NCI-H2196 (cell line): ENCODE measurements around the gene SERPINE2.
A peak's percentile ranks its signal among the peaks of the same experiment; 100 is the strongest.
"Not testable (repeated sequence)": the region's sequence is repeated elsewhere in the genome, so short reads cannot be mapped to it uniquely, and the experiment has no call there.

Experiments
- DNase-seq: peaks from one replicate; lab custom pipeline; 2025; ENCODE audit not compliant: unreplicated experiment; lab: John Stamatoyannopoulos, UW

Gene SERPINE2

DNA sequence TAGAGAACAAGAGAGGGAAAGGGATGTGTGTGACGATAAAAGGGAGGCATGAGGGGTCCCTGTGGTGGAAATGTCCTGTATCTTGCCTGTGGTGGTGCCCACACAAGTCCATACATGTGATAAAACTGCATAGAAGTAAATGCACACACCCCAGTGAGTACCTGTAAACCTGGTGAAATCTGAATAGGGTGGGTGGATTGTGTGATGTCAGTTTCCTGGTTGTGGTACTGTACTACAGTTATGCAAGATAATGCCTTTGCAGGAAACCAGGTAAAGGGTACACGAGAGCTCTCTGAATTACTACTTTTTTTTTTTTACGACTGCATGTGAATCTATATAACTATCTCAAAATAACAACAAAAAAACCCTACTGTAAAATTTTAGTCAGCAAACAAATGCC, 22.1 kb downstream of the SERPINE2 start:
- DNase-seq, result no peak

DNA sequence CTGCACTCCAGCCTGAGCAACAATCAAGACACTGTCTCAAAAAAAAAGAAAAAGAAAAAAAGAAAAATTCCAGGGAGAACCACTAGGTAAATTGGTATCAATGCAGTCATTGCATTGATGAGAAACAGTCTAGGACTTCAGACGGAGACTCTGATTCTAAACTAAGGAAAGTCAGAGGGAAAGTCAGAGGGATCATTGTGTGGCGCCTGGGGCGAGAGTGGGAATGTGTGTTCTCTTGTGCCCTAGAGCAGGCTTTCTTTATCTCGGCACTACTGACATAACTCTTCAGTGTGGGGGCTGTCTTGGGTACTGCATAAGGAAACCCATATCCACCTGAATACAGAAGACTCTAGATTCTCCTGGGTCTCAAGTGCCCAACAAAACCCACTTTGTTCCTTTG, 24.8 kb downstream of the SERPINE2 start:
- no peak for DNase-seq

DNA sequence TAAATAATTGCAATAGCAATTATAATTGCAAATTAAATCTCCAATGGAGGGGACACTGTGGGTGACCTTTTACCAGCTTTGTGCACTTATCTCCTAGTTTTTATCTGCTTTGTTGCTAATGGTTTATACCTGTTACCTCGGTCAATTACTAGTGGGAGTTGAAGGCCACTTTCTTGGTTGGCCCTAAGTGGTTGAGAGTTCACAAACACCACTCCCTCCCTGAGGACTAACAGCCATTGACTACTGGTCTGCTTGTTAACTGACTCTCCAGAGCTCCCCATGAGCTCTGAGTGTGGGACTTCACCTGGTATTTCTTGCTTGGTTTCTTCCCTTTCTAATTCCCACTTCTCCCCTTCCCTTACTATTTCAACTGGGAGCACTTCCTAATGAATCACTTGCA, 27.2 kb downstream of the SERPINE2 start:
- no peak for DNase-seq

DNA sequence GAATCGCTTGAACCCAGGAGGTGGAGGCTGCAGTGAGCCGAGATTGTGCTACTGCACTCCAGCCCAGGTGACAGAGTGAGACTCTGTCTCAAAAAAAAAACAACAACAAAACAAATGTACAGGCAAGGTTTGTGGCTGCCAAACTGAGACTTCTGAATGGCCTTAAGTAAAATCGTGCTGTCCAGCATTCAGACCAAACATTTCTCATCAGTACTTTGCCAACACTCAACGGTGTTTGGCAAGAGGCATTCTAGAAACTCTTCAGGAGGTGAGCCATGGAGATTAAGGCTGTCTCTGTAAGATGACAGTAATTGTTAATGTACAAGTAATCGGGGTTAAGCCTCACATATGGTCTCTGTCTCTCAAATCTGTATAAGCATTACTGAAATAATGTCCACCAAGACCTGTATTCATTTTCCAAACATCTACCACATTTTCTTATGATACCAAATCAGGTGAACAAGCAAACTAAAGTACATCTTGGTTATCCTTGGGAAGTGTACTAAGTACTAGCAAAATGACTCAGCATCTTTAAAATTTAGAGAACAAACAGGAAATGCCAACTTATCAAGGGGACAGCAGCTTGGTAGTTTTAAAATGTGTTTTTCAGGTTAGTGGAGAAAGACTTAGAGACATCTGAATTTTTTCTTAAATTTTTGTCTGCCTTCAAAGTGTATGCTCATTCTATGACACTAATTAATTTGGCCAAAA, 29.3 kb downstream of the SERPINE2 start:
- no peak for DNase-seq

DNA sequence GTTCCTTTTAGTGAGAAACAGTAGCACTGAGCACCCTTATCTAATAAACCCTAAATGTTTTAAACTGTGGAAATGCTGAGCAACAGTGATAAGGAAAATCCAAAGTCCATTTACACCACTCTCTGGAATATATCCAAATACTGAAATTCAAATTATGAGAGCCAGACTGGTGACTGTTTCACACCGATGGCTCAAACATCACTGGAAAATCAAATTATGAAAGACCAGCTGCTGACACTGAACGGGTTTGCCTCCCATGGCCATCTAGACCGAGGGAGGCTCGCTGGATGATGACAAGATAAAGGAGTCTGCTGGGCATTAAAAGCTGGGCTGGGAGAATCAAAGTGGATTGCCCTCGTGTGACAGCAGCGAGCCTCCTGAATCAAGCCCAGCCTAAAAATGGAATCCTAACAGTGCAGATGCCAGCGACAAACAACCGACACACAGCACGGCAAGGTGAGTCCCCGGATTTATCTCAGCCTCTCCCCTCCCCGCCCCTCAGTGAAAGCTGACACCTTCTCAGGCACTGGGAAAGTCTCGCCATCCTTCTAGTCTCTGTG, 30.3 kb downstream of the SERPINE2 start:
- DNase-seq, result no peak

DNA sequence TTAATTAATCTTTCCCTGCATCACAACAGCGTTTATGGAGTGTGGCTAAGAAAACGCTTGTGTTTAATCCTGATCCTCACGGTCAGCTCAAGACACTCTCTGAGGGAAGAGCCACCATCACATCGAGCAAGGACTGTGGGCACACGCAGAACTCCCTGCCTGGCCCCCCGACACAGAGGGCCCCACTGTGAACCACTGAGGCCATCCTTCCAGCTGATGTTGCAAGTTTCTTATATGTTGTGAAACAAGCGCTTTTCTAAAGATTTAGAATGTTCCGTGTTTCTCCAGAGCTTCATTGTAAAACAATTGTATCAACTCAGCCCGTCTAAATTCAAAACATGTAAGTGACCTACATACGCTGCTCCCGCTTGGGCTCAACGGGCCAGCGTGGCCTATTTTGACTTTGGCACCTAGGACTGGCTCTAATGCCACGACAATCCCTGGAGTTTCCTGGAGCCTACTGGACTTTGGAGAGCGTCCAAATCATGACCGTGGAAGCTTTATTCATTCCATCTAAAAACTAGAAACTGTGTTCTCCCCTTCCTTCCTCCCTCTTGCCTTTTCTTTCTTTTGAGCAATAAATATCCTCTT, 34.9 kb downstream of the SERPINE2 start:
- DNase-seq, result no peak

DNA sequence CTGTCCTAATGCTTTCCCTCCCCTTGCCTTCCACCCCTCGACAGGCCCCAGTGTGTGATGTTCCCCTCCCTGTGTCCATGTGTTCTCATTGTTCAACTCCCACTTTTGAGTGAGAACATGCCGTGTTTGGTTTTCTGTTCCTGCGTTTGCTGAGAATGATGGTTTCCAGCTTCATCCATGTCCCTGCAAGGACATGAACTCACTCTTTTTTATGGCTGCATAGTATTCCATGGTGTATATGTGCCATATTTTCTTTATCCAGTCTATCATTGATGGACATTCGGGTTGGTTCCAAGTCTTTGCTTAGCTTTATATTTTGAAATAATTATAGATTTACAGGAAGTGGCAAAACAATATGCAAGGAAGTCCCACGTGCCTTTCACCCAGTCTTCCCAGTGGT, 38.4 kb downstream of the SERPINE2 start:
- not testable (repeated sequence) for DNase-seq

DNA sequence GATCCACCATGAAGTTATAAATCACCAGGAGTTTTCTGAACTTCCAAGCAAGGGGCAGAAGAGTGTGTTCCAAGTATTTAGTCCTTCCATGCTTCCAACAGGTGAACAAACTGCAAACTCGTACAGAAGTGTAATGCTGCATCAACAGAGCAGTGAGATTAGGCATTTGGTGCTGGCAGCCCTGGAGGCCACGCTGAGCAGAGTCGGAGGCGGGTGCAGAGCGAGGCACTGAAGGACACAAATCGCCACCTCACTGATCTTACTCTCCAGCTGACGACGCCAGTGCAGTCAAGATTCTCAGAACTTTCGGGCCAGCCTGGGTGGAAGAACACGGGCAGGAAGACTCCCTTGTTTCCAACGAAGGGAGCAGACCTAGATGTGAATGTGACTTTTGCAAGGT, 39.2 kb downstream of the SERPINE2 start:
- DNase-seq, result no peak

DNA sequence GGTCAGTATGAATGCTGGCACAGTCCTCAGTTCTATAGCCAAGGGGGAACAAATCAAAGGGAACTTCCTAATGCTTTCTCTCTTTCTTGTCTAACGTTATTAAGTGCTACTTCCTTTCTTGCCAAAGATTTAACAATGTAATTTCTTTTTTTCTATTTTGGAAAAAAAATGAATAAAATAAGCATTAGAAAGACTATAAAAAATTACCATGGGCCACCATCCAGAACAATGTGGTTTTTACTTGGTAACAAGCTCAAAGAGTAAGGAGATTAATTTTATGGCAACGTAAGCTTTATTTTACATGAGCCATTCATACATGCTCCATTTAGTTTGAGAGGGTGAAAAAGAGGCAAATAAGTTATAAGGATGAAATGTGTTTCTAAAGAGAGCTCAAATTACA, 40.1 kb downstream of the SERPINE2 start:
- DNase-seq, result no peak

DNA sequence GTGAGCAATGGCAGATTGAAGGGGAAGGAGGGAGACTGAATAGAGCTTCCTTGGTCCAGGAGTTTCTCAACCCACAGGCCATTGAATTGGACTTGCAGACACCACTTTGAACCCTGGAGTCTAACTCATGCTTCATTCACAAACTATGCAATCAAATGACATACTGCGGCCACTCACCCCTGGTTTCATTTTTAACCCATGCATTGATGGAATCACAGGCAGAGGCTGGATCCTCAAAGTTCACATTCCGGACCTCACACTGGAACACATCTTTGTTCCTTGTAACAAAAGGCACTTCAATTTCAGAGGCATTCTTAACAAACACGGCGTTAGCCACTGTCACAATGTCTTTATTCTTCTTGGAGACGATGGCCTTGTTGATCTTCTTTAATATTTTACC, 41.1 kb downstream of the SERPINE2 start:
- no peak for DNase-seq

DNA sequence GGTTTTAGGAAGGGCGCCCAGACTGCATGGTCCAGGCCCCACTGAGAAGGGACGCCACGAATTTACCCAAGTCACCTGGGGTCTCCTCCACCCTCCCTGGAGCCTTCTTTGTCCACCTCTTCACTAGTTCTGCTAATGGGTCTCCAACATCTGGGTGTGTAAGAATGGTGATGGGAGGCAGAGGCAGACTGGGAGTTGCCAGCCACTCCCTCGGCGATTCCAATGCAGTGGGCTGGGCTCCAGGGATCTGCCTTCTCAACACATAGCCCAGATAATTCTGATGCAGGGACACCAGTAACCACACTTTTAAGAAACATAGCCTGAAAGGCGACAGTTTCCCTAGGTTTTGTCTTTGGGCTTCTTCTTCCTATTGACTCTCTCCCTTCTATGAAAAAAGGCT, 42.7 kb downstream of the SERPINE2 start:
- no peak for DNase-seq

DNA sequence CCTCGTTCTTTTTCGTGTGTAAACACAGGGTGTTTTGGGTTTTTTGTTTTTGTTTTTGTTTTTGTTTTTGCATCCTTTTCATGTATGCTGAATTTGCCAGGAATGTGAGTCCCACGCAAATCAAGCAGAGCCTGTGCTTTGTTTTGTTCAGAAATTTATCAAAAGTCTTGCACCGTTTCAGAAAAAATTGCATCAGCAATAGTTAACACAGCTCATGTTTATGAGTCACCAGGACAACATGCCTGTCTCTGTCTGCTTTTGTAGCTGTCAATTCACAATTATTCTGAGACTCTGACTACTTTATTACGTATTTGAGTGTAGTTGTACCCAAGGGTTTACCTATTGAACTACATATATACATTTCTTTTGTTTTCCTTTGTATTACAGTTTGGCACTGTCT, 43.5 kb downstream of the SERPINE2 start:
- DNase-seq, result no peak

DNA sequence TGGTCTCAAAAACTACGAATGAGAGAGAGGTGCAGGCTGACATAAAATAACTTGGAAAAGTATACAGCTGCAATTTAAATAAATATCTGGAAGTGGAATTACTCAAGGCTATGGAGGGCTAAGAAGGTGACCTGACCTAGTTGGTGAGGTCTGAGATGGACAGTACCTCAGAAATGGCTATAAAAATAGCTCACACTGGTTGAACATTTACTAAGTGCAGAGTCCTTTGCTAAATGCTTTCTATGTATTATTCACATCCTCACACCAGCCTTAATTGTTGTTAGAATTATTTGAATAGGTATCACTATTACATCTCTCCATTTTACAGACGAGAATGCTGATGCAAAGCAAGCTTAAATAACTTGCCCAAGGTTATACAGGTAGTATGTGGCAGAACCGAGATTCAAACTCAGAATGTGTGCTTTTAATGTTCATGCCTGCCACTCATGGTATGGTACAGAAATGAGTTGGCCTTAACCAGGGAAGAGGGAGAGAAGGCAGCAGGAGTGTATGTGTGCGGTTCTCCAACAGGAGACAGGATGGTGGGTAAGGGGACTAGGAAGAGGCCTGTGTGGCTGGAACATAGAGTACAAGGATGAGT, 44.4 kb downstream of the SERPINE2 start:
- no peak for DNase-seq

DNA sequence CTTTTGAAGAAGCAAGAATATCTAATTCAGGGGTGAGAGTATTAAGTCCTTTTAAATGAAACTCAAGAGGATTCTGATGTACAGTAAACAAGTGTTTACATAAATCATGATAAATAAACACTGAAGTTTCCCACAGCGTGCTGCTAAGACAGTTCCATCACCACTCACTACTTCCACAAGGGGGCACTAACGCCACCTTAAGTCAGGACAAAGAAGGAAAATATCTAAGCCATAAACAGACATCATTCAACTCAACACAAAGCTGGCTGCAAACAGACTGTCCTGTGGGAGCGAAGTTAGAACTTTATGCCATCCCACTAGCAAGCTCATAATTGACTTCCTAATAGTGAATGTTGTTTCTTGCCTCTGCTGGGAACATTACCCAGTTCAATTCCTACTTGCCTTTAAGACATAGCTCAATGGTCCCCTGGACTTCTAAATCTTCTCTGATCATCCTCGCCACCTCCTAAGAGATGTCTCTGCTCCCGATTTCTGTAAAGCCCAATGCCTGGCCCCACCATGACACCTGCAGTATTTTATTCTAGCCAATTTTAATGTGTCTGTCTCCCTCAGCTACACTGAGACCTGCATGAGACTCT, 45.4 kb downstream of the SERPINE2 start:
- DNase-seq, result peak; percentile 72

DNA sequence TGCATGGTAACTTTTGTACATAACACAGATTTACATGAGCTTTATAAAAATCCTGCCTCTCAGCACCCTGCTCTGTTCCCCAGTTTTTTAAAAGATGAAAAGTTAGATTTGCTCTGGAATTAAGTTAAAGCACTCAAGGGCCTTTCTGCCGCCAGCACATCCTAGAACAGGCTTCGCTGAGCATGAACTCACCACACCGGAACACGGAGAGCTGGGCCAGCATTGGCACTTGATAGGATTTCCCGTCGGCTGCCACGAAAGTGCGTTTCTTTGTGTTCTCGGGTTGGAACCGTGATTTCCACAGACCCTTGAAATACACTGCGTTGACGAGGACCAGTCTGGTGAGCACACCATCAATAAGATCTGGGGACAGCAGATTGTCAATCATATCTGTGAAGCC, 47.5 kb downstream of the SERPINE2 start:
- DNase-seq, result no peak

DNA sequence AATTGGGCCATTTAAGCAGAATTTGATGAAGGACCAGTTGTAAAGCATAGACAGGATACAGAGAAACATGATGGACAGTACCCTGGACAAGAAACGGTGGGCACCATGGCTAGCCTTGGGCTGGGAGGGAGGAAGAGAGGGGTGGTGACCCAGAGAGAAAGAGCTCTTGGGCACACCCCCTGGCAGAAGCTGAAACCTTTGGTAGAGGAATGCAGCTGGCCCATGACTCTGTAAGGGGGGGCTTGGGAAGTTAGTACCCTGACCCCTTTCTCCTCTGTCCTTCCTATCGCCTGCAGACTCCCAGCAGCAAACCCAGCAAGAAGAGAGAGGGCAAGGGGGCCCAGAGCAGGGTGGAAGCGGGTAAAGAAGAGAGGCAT, 49.2 kb downstream of the SERPINE2 start:
- DNase-seq, result no peak

DNA sequence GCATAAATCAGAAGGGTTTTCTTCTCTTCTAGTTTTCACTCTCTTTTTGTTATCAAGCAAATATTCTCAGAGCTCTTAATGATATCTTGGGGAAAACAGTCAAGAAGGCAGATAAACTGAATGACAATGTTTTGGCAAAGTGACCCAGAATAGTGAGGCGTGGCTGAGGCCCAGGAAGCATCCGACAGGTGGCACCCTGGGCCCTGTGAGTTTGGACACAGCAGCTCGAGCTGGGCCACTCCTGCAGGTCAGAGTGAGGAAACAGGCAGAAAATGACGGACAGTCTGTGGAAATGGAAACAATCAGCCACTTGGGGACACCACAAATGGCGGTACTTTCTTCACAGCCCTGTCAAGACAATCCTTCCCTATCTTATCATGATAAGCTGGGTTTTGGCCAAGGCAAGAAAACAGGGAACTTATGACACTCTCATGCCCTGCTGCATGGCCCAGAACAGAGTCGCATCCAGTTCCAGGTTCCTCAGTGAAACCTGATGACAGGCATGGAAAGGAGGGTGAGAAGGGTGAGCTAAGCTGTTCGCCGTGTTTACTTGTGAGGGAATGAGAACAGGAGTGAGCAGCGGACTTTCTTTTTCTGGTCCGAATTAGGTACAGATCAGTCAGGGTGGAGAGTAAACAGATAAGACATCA, 49.8 kb downstream of the SERPINE2 start:
- DNase-seq, result no peak

DNA sequence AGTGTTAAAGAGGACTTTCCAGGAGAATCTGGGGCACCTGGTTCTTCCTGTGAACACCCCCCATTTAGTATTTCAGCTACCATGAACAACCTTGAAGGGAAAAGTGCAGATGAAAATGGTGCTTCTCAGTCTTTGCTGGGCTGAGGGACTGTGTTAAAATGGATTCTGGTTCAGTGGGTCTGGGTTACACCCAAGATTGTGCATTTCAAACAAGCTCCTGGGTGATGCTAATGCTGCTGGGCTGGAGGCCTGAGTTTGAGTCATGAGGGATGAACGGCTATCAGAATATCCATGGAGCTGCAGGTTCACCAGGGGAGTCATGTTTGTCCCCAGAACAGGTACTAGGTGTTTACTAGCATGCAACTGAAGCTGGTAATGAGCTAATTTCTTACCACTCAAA, 57.8 kb downstream of the SERPINE2 start:
- no peak for DNase-seq

DNA sequence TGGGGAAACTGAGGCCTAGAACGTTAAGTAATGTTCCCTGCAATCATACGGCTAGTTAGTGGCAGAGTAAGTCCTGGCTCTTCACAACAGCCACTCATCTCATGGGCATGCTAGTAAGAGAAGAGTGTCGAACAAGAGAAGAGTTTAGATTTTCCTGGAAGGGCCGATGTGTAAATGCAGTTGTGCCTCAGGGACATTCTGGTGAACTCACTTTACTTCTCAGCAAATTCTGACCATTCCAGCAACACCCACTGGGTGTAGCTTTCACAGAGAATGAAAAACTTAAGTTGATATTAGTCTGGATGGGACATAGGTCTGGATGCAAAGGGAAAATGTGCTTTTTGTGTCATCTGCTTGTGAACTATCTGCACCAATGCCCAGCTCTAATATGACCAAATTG, 58.3 kb downstream of the SERPINE2 start:
- no peak for DNase-seq

DNA sequence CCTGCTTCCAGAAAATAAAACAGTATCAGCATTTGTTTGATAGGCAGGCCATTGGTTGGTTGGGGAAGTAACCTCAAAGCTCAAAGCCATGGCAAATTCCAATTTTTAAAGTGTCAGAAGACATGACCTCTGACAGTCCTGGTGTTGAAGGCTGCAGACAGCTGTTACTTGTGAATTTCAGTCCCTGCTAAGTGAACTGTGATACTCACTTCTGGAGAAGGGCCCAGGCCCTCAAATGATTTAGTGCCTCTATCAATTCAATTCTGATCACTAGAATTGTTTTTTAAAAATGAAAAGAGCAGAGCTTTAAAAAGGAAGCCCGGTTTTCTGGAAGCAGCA, 58.7 kb downstream of the SERPINE2 start:
- no peak for DNase-seq

DNA sequence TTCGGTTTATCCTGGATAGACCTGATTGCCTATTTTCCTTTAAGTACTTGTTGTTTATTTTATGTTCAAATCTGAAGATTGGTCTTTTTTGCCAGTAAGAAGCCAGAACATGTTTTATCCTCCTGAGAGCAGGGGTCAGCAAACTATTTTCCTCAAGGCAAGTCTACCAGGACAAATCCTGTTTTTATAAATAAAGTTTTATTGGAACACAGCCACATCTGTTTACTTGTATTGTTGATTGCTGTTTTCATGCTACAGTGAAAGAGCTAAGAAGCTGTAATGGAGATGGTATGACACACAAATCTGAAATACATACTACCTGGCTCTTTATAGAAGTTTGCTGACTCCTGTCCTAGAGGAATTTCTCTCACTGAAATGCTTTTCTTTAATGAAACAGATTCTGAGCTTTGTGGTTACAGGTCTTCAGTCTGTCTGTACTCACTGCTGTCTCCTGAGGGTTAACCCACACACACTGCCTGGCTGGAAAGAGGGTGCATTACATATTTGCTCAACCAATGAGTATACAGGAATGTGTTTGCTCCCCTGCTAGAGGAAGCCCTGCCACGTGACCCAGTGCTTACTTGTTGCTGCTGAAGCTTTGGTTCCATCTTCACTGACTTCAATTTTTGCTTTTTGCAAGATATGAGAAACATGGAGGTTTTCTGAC, 59.2 kb downstream of the SERPINE2 start:
- DNase-seq, result no peak
